LoVo (cell line): ENCODE data around the gene CDK6.

Experiments
- DNase-seq: peaks from one replicate; pipeline ENCODE4 v3.0.0-alpha.2; 2016; ENCODE audit warnings: low spot score

Gene CDK6

GRCh38 chr7:92793656-92794205 is 42.6 kb downstream of the CDK6 start:
- DNase-seq: no peak

DNA sequence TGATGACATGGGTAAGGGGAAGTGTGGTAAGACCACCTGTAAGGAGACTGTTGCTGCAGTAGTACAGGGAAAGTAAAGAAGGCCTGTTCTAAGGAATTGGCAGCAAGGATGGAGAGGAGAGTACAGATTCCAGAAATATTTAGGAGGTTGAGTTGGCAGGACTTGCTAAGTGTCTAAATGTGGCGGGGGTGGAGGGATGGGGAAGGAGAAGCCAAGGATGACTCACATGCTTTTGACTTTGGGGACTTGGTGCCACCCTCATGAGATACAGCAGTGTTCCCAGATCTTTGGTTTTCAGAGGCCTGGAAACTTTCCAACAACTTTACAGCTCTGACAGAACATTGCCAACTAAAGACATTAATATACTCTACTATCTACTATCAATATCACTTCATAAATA is 45.4 kb downstream of the CDK6 start:
- no peak for DNase-seq

GRCh38 chr7:92788559-92789183 is 47.7 kb downstream of the CDK6 start:
- DNase-seq: no peak

GRCh38 chr7:92785923-92786322 is 50.5 kb downstream of the CDK6 start:
- DNase-seq: no peak

DNA sequence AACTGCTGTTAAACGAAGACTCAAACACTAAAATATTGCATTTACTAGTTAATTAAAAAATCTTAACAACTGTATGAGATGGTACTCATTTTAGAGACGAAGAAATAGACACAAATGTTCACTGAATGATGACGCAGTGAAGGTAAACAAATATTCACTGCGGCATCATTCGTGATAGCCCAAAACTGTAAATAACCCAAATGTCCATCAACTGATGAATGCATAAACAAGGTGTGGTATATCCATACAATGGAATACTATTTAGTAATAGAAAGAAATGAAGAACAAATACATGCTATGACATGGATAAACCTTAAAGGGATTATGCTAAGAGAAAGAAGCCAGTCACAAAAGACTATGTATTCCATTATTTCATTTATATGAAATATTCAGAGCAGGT is 51.4 kb downstream of the CDK6 start:
- DNase-seq: no peak

DNA sequence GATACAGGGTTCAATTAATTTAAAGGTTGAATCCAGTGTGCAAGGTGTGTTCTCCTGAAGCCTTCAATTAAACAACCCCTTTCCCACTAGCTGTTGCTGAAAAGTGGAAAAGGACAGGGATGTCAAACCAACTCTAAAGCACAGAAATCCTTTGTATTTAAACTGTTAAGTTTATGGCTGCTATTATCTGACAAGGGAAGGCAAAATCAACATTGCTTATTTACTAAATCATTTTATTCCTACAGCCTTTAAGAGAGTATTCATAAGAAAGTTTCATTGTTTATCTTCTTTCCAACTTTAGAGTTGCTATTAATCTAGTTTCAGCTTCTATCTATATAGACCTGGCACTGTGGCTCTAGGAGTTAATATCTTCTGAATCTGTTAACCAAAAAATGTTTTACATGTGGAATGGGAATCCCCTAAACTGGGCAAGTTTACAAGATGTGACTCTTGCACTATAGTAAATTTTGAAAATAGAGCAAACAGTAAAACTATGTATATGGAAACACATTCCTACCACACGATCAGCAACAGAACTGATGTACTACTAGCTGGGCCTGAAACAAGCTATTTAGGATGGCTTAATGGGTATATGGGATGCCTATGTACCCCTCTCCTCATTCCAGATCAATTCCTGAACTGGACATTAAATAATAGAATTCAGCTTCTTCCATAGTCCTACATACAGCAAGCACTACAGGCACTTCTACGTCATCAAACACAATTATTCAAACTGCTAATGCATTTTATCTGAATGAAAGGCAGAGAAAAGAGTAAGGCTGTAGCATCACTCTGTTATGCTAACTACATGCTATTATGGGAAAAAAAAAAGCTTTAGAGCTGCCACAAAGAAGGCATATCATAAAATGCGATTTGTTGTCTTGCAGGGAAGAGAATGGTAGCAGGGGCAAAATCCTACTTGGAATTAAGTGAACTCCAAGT is 52.8 kb downstream of the CDK6 start:
- DNase-seq: no peak

DNA sequence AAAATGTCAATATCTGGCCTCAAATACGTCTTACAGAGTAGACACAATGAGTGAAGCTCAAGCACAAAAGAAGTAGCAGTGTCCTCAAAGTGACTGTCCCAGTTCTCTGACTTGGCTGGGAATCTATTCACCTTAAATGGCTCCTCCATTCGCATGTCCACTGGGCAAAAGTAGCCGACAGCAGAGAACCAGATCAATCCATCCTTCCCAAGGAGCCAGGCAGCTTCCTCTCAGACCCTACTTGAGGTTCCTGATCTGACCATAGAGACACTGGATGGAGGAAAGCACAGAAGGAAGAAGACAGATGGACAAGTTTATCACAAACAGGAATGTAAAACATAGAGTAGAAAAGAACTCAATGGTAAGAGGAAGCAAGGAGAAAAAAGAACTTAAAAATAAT is 53.5 kb downstream of the CDK6 start:
- DNase-seq: no peak

GRCh38 chr7:92782236-92782635 is 54.1 kb downstream of the CDK6 start:
- peak; percentile 35 for DNase-seq

DNA sequence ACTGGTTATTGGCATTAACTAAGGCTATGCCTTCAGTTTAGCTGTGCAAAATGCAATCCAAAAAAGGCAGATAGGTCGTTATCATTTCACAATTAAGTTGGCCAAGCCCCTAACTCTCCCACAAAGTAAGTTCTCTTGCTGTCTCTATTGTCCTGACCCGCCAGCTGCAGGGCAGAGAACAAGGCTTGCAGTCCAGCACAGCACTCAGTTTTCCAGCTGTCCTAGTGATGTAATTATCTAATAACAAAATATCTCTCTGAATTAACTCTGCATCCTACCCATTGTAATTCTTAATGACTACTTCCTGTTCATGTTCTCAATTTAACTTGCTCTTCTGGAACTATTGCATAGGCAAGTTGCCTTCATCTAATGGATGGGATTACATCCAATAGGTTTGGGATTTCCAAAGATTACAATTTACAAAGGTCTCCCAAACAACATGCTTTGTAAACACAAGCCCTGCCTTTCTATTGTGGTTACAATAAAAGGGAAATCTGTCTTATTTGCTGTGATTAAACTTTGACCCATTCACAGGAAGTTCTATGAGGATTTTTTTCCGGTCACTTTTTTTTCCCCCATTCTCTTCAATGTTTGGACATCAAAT is 55.2 kb downstream of the CDK6 start:
- no peak for DNase-seq

GRCh38 chr7:92778972-92779371 is 57.4 kb downstream of the CDK6 start:
- no peak for DNase-seq

GRCh38 chr7:92777993-92778392 is 58.4 kb downstream of the CDK6 start:
- DNase-seq: no peak

DNA sequence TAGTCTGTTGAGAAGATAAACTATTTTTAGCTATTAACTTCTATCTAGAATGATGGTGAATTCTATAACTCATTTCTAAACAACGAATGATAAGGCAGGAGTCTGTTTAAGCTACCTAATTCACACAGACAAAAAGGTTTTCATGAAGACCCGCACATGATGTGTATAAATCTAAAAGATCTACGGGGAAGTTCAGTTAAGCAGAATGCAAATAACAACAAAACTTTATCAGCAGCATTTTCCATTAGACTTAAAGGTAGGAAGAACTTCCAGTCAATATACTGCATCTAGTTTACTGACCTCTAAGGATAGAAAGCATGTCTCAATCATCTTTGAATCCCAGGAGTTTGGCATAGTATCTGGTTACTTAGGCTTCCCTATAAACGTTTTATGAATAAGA is 62.6 kb downstream of the CDK6 start:
- no peak for DNase-seq

GRCh38 chr7:92769844-92770243 is 66.5 kb downstream of the CDK6 start:
- DNase-seq: no peak

DNA sequence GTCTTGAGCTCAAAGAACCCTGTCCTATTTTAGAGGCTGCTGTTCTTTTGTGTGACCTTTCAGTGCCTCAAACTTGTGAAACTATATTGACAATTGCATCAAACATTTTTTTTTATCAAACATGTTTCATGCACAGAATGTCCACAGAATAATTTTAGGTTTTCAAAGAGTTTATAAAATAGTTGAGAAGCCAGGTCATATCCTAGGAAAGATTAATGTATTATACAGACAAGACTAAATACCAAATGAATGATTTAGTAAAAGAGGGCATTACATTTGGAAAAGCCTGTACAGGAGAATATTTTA is 67.0 kb downstream of the CDK6 start:
- DNase-seq: no peak

- no peak for DNase-seq
Measured at GRCh38 chr7:92768501-92769393, 67.6 kb downstream of the CDK6 start.

DNA sequence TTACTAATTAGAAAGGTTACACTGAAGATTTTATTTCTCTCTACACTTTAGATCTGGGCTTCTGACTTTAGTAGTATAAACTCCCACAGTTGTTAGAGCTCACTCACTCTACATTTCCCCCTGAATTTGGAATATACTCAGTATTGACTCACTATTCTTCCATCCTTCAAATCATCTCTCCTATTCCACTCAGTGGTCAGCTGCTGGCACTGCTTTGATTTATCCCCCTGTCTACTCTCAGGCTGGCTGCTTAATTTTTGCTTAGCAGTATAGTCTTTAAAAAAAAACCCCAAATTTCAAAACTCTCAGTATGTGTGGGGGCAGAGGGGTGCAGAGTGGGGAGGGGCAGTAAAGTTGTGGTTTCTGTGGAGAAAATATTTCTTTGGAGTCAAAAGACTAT is 68.9 kb downstream of the CDK6 start:
- no peak for DNase-seq

DNA sequence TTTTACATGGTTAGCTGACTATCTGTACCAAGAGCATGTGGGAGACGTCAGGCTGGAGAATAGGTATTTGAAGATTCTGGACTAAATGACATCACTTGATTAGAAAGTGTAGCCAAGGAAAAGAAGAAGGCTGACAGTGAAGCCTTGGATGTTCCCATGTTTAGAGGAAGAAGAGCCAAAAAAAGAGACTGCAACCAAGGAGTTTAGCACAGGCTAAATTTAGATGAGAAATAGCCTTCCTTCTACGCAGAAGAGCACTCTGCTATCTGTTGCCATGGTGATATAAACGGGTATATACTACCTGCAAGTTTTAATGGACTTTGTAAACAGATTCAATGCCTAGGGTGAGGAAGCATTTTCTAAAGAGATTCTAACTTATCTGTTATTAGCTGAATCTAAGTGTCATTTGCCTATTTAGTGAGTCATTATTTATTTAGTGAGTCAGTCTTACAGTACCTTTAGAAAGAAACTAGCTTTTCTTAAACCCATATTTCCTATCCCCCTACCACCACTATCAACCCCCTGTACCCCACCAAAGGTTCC is 69.8 kb downstream of the CDK6 start:
- peak; percentile 70 for DNase-seq

- peak; percentile 71 for DNase-seq
Measured at GRCh38 chr7:92765725-92766124, 70.6 kb downstream of the CDK6 start.

DNA sequence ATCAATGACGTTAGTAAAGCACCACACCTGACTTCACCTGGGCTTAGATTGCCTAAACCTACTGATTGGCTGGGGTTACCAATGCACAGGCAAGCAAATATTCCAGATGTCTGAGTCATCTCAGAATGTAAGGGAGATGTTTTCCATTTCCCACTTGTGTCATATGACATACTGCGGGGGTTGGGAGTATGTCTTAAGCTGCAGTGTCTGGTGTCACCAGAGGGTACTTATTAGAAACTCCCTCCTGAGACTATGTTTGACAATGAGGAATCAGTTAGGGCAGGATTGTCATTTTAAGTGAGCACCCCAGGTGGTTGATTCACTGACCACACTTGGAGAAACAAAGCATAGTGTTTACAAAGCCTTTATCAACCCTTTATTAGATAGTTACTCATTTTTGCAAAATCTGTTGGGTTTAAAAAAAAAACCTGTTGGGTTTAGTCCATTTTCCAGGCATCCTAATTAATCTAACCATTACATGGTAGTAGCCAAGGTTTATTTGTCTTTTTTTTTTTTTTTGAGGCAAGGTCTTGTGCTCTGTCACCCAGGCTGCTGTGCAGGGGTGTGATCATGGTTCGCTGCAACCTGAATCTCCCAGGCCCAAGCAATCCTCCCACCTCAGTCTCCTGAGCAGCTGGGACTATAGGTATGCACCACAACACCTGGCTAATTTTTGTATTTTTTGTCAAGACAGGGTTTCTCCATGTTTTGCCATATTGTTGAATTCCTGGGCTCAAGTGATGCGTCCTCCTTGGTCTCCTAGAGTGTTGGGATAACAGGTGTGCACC is 72.5 kb downstream of the CDK6 start:
- DNase-seq: peak; percentile 66

DNA sequence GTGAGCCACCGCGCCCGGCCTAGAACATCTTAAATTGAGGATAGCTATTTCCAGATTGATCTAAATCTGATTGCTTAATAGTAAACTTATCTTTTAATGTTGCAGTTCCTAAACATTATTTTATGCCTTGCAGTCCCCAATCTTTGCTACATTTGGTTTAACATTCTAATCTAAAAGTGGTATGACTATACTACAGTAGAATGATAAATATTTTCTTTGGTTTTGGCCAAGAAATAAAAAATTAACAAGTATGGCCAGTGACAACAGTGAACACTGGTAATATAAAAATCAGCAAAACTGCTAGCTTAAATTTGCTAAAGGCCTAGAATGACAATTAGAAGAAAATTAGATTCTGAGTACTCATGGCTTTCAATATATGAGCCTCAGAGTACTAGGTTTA is 73.5 kb downstream of the CDK6 start:
- DNase-seq: no peak
